K562 (cell line): Measurements from ENCODE around the gene HNRNPLL. TPM values are rescaled to one million over a fixed set of nuclear protein-coding genes. Genes with fewer than 3 reads are reported as not detected.

ENCODE experiments used
- BCOR ChIP-seq: fragments of 450-650 bp; IDR thresholded peaks from 2 replicates; pipeline ENCODE4 v1.6.1; 2016
- CHCHD3 ChIP-seq: fragments of 250-450 bp; sonication (Bioruptor Pico); IDR thresholded peaks from 2 replicates; pipeline ENCODE4 v2.1.2; 2022; ENCODE audit warnings: mild to moderate bottlenecking
- HLTF ChIP-seq: fragments of 450-650 bp; IDR thresholded peaks from 2 replicates; pipeline ENCODE4 v1.6.1; 2016
- HOXB6 ChIP-seq: fragments of 250-450 bp; sonication (Bioruptor Pico); IDR thresholded peaks from 2 replicates; pipeline ENCODE4 v1.5.1; 2022; ENCODE audit warnings: mild to moderate bottlenecking, borderline replicate concordance
- JUND ChIP-seq, 2 experiments: IDR thresholded peaks; 2 replicates in 1 of 2; 3 replicates in 1 of 2; pipeline ENCODE4 v1.6.1; 2011; ENCODE audit warnings: borderline replicate concordance in 2 of 2, low read depth in 2 of 2, low read length in 2 of 2, improper control_type of control experiment in 1 of 2, missing biosample characterization in 1 of 2, missing genetic modification characterization in 1 of 2, missing genetic modification reagents in 1 of 2
- LARP7 ChIP-seq: fragments of 450-650 bp; IDR thresholded peaks from 2 replicates; pipeline ENCODE4 v1.6.1; 2016
- MTA2 ChIP-seq: fragments of 450-650 bp; IDR thresholded peaks from 2 replicates; pipeline ENCODE4 v1.6.1; 2016; ENCODE audit warnings: low read depth
- MYBL2 ChIP-seq, 2 experiments: fragments of 450-650 bp in 1 of 2; sonication (generic) in 1 of 2; formaldehyde crosslinking in 1 of 2; IDR thresholded peaks; 2 replicates each; pipeline versions ENCODE4 v1.6.1 to v1.8.1; 2017 to 2022; ENCODE audit warnings: borderline replicate concordance in 1 of 2, inconsistent platforms in 1 of 2, low read depth in 1 of 2, mild to moderate bottlenecking in 1 of 2, missing genetic modification reagents in 1 of 2, moderate library complexity in 1 of 2
- NELFE ChIP-seq: IDR thresholded peaks from 2 replicates; pipeline ENCODE4 v1.6.1; 2011; ENCODE audit warnings: mild to moderate bottlenecking; ENCODE audit not compliant: insufficient read depth, insufficient read length
- POU5F1 ChIP-seq: fragments of 150-350 bp; IDR thresholded peaks from 2 replicates; pipeline ENCODE4 v1.6.1; 2014; ENCODE audit warnings: borderline replicate concordance, low read length, low read depth, mild to moderate bottlenecking; ENCODE audit not compliant: partially characterized antibody
- PYGO2 ChIP-seq: fragments of 450-650 bp; IDR thresholded peaks from 2 replicates; pipeline ENCODE4 v1.6.1; 2016; ENCODE audit warnings: mild to moderate bottlenecking, missing genetic modification characterization, moderate library complexity, missing compliant biosample characterization
- SAFB ChIP-seq: fragments of 200-400 bp; formaldehyde crosslinking; IDR thresholded peaks from 2 replicates; pipeline ENCODE4 v1.6.1; 2017; ENCODE audit warnings: low read depth, low read length, borderline replicate concordance
- SRSF3 ChIP-seq: fragments of 200-400 bp; formaldehyde crosslinking; IDR thresholded peaks from 2 replicates; pipeline ENCODE4 v1.6.1; 2016; ENCODE audit warnings: mild to moderate bottlenecking, low read length, moderate library complexity; ENCODE audit not compliant: insufficient read depth
- ZNF197 ChIP-seq: fragments of 200-800 bp; sonication (Bioruptor generic); IDR thresholded peaks from 2 replicates; pipeline ENCODE4 v1.6.1; 2016; ENCODE audit warnings: low read depth, missing genetic modification characterization, missing compliant biosample characterization
- polyA plus RNA-seq, 8 experiments: library from polyadenylated mRNA; depleted of rRNA in 4 of 8; stranded (reverse) in 5 of 8; unstranded in 3 of 8; fragments of >200 nt; fragmentation: Nextera tagmentation in 2 of 8; fragmentation: Illumina TruSeq in 1 of 8; extraction: Ambion mirVana in 2 of 8; extraction: Trizol in 1 of 8; gene quantifications; 2 replicates each; pipeline versions ENCODE4 v1.2.1 to v1.2.3, GENCODE V29; 2011 to 2014; ENCODE audit warnings: inconsistent platforms in 1 of 8, missing spikeins in 1 of 8
- total RNA-seq, 7 experiments: library from RNA; depleted of rRNA in 6 of 7; stranded (reverse); fragments of >200 nt in 6 of 7; fragmentation: Illumina TruSeq in 2 of 7; extraction: Trizol in 2 of 7; gene quantifications; 2 replicates each; pipeline versions ENCODE4 v1.2.1 to v1.2.3, GENCODE V29; 2011 to 2021; ENCODE audit warnings: low replicate concordance in 1 of 7
- TF ChIP-seq, protein P1 (sequence below): fragments of 450-650 bp; conservative IDR thresholded peaks from 2 replicates; pipeline ENCODE4 v1.6.1; 2016; ENCODE audit warnings: missing genetic modification characterization, low read depth, mild to moderate bottlenecking, control low read depth, missing compliant biosample characterization
- TF ChIP-seq, protein P2 (sequence below): sonication (generic); formaldehyde crosslinking; IDR thresholded peaks from 2 replicates; pipeline ENCODE4 v1.8.0; 2023; ENCODE audit warnings: mild to moderate bottlenecking, missing genetic modification reagents
- TF ChIP-seq, protein P3 (sequence below): fragments of 450-650 bp; formaldehyde crosslinking; IDR thresholded peaks from 2 replicates; pipeline ENCODE4 v1.4.0; 2022; ENCODE audit warnings: missing genetic modification characterization
- TF ChIP-seq, protein P4 (sequence below): fragments of 450-650 bp; formaldehyde crosslinking; IDR thresholded peaks from 2 replicates; pipeline ENCODE4 v1.4.0; 2022; ENCODE audit warnings: mild to moderate bottlenecking, moderate library complexity
- TF ChIP-seq, protein P5 (sequence below): sonication (generic); formaldehyde crosslinking; IDR thresholded peaks from 2 replicates; pipeline ENCODE4 v1.8.1; 2023; ENCODE audit warnings: mild to moderate bottlenecking, missing genetic modification reagents

Gene HNRNPLL
- total and polyA plus RNA-seq, 9 of the 15 experiments (the other 6 are each of a cell fraction or from before 2014, with no cell fraction given) = 19.8 to 135 (median 57.8) TPM

DNA sequence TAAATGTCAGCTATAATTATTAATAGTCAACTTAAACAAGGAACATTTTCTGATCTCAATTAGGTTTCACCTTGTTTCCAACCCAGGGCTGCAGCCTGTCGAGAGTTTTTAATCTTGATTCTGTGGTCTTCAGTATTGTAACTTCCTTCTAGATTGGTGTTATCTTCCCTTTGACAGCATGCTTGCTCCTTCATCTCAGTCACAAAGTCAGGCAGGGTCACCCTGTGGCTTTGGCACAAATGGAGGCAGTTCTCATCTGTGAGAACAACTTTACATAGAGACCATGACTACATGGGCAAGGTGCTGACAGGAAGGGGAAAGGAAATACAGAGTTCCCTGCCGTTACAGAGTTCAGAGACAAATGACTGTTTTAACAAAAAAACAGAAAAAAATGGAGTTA, 50.5 kb downstream of the HNRNPLL start (continued):
- TF ChIP-seq, protein P1, sequence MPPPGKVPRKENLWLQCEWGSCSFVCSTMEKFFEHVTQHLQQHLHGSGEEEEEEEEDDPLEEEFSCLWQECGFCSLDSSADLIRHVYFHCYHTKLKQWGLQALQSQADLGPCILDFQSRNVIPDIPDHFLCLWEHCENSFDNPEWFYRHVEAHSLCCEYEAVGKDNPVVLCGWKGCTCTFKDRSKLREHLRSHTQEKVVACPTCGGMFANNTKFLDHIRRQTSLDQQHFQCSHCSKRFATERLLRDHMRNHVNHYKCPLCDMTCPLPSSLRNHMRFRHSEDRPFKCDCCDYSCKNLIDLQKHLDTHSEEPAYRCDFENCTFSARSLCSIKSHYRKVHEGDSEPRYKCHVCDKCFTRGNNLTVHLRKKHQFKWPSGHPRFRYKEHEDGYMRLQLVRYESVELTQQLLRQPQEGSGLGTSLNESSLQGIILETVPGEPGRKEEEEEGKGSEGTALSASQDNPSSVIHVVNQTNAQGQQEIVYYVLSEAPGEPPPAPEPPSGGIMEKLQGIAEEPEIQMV (tag) = no peak
- no peak for TF ChIP-seq SAFB
- 0 out of 2 replicates have a peak, but pooled peaks have one; percentile 38 for TF ChIP-seq BCOR
- TF ChIP-seq, protein P2, sequence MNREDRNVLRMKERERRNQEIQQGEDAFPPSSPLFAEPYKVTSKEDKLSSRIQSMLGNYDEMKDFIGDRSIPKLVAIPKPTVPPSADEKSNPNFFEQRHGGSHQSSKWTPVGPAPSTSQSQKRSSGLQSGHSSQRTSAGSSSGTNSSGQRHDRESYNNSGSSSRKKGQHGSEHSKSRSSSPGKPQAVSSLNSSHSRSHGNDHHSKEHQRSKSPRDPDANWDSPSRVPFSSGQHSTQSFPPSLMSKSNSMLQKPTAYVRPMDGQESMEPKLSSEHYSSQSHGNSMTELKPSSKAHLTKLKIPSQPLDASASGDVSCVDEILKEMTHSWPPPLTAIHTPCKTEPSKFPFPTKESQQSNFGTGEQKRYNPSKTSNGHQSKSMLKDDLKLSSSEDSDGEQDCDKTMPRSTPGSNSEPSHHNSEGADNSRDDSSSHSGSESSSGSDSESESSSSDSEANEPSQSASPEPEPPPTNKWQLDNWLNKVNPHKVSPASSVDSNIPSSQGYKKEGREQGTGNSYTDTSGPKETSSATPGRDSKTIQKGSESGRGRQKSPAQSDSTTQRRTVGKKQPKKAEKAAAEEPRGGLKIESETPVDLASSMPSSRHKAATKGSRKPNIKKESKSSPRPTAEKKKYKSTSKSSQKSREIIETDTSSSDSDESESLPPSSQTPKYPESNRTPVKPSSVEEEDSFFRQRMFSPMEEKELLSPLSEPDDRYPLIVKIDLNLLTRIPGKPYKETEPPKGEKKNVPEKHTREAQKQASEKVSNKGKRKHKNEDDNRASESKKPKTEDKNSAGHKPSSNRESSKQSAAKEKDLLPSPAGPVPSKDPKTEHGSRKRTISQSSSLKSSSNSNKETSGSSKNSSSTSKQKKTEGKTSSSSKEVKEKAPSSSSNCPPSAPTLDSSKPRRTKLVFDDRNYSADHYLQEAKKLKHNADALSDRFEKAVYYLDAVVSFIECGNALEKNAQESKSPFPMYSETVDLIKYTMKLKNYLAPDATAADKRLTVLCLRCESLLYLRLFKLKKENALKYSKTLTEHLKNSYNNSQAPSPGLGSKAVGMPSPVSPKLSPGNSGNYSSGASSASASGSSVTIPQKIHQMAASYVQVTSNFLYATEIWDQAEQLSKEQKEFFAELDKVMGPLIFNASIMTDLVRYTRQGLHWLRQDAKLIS (CRISPR knock-in tag) = no peak
- TF ChIP-seq, protein P3, sequence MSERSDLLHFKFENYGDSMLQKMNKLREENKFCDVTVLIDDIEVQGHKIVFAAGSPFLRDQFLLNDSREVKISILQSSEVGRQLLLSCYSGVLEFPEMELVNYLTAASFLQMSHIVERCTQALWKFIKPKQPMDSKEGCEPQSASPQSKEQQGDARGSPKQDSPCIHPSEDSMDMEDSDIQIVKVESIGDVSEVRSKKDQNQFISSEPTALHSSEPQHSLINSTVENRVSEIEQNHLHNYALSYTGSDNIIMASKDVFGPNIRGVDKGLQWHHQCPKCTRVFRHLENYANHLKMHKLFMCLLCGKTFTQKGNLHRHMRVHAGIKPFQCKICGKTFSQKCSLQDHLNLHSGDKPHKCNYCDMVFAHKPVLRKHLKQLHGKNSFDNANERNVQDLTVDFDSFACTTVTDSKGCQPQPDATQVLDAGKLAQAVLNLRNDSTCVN (CRISPR knock-in tag) = no peak
- TF ChIP-seq, protein P4, sequence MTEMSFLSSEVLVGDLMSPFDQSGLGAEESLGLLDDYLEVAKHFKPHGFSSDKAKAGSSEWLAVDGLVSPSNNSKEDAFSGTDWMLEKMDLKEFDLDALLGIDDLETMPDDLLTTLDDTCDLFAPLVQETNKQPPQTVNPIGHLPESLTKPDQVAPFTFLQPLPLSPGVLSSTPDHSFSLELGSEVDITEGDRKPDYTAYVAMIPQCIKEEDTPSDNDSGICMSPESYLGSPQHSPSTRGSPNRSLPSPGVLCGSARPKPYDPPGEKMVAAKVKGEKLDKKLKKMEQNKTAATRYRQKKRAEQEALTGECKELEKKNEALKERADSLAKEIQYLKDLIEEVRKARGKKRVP (CRISPR knock-in tag) = no peak
- TF ChIP-seq MTA2 = peak; percentile 74
- no peak for TF ChIP-seq SRSF3
- peak; percentile 53; the same call in 1 of the 2 replicates for TF ChIP-seq JUND (IDR thresholded peaks at IDR 0.05; ENCODE audit: borderline replicate concordance, low read depth, low read length)
- peak; percentile 35; the same call in 1 of the 3 replicates for TF ChIP-seq JUND (tag; IDR thresholded peaks at IDR 0.05; ENCODE audit: borderline replicate concordance, low read depth, low read length)
- no peak for TF ChIP-seq NELFE
- TF ChIP-seq PYGO2 = no peak
- TF ChIP-seq ZNF197 (CRISPR knock-in tag) = no peak
- no peak for TF ChIP-seq HOXB6 (CRISPR knock-in tag)
- TF ChIP-seq, protein P5, sequence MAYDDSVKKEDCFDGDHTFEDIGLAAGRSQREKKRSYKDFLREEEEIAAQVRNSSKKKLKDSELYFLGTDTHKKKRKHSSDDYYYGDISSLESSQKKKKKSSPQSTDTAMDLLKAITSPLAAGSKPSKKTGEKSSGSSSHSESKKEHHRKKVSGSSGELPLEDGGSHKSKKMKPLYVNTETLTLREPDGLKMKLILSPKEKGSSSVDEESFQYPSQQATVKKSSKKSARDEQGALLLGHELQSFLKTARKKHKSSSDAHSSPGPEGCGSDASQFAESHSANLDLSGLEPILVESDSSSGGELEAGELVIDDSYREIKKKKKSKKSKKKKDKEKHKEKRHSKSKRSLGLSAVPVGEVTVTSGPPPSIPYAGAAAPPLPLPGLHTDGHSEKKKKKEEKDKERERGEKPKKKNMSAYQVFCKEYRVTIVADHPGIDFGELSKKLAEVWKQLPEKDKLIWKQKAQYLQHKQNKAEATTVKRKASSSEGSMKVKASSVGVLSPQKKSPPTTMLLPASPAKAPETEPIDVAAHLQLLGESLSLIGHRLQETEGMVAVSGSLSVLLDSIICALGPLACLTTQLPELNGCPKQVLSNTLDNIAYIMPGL (CRISPR knock-in tag) = no peak
- no peak for TF ChIP-seq CHCHD3 (CRISPR knock-in tag)
- TF ChIP-seq POU5F1 = no peak
- TF ChIP-seq MYBL2 (IDR thresholded peaks at IDR 0.05; ENCODE audit: low read depth) = no peak
- no peak for TF ChIP-seq MYBL2 (CRISPR knock-in tag; IDR thresholded peaks at IDR 0.05; ENCODE audit: borderline replicate concordance)
- no peak for TF ChIP-seq LARP7
- TF ChIP-seq HLTF = no peak
